CD8-positive, alpha-beta memory T cell (primary cell): ENCODE measurements around the gene PRKCB. TPM values are rescaled to one million over a fixed set of nuclear protein-coding genes. Genes with fewer than 3 reads are reported as not detected.
A peak's percentile ranks its signal among the peaks of the same experiment; 100 is the strongest.

ENCODE experiments used
- CTCF ChIA-PET: fragments of 350-600 bp; sonication (Branson Sonifier 250); formaldehyde crosslinking; loops from one replicate; lab custom pipeline; 2021; ENCODE audit warnings: antibody characterized with exemption; lab: Charles Lee
- POLR2A ChIA-PET: fragments of 350-600 bp; sonication (Branson Sonifier 250); formaldehyde crosslinking; loops from one replicate; lab custom pipeline; 2021; ENCODE audit warnings: antibody characterized with exemption; lab: Charles Lee
- DNase-seq, 5 donors: peaks; one replicate each; pipeline versions ENCODE4 v3.0.0 to v3.0.0-alpha.2; 2020 to 2022; ENCODE audit warnings: mixed read lengths in 1 of 5
- H3K27ac ChIP-seq: one replicate; pipeline ENCODE4 v1.7.0; 2013; ENCODE audit warnings: low read depth, mild to moderate bottlenecking, low read length, moderate library complexity
- H3K27me3 ChIP-seq: 2 replicates; pipeline ENCODE4 v1.7.0; 2013; ENCODE audit warnings: low read length, mild to moderate bottlenecking; ENCODE audit not compliant: insufficient read depth, poor library complexity, severe bottlenecking
- H3K36me3 ChIP-seq: 2 replicates; pipeline ENCODE4 v1.7.0; 2013; ENCODE audit warnings: mild to moderate bottlenecking, low read length, moderate library complexity; ENCODE audit not compliant: insufficient read depth
- H3K4me1 ChIP-seq: 2 replicates; pipeline ENCODE4 v1.7.0; 2013; ENCODE audit warnings: mild to moderate bottlenecking, low read length, moderate library complexity; ENCODE audit not compliant: insufficient read depth
- H3K4me3 ChIP-seq: 2 replicates; pipeline ENCODE4 v1.7.0; 2013; ENCODE audit warnings: mild to moderate bottlenecking, low read length
- H3K9me3 ChIP-seq: 2 replicates; pipeline ENCODE4 v1.7.0; 2013; ENCODE audit warnings: mild to moderate bottlenecking, low read length
- H3K27ac Mint-ChIP-seq, 8 donors: one replicate each; pipeline ENCODE4 v1.8.0; 2020 to 2021; ENCODE audit warnings: mixed read lengths in 8 of 8, mild to moderate bottlenecking in 6 of 8, inconsistent platforms in 3 of 8, moderate library complexity in 3 of 8
- H3K27me3 Mint-ChIP-seq, 2 donors: one replicate each; pipeline ENCODE4 v1.8.0; 2020 to 2021; ENCODE audit warnings: mixed read lengths in 2 of 2, mild to moderate bottlenecking in 1 of 2, moderate library complexity in 1 of 2
- H3K36me3 Mint-ChIP-seq, 3 donors: one replicate each; pipeline ENCODE4 v1.8.0; 2020 to 2021; ENCODE audit warnings: mixed read lengths in 3 of 3, inconsistent platforms in 1 of 3, mild to moderate bottlenecking in 1 of 3
- H3K4me1 Mint-ChIP-seq, 3 donors: one replicate each; pipeline ENCODE4 v1.8.0; 2020 to 2021; ENCODE audit warnings: mixed read lengths in 3 of 3, inconsistent platforms in 1 of 3, mild to moderate bottlenecking in 1 of 3
- H3K4me3 Mint-ChIP-seq, 7 donors: one replicate each; pipeline ENCODE4 v1.8.0; 2020 to 2021; ENCODE audit warnings: mixed read lengths in 7 of 7, mild to moderate bottlenecking in 6 of 7, moderate library complexity in 4 of 7, inconsistent platforms in 2 of 7
- H3K9me3 Mint-ChIP-seq, 5 donors: one replicate each; pipeline ENCODE4 v1.8.0; 2020 to 2022; ENCODE audit warnings: mixed read lengths in 5 of 5, mild to moderate bottlenecking in 3 of 5, moderate library complexity in 2 of 5, inconsistent platforms in 1 of 5
- polyA plus RNA-seq: library from polyadenylated mRNA; unstranded; fragments of 300-500 nt; fragmentation: Illumina TruSeq; gene quantifications from one replicate; pipeline ENCODE4 v1.2.3, GENCODE V29; 2021
- total RNA-seq, 2 experiments: library from RNA; stranded (reverse); gene quantifications; one replicate each; pipeline ENCODE4 v1.2.3, GENCODE V29; 2021

Gene PRKCB
- total and polyA plus RNA-seq, 3 experiments from 2014 or later = 96.5 to 136 (median 98.2) TPM

GRCh38 chr16:24130494-24131085 lies 294.8 kb downstream of the PRKCB start:
- H3K4me1 Mint-ChIP-seq = peaks cover 3 to 7% (median 5%) of the 10 kb centered on the region in 3 donors
- POLR2A ChIA-PET = interaction anchor here (0.6 kb wide), 1 partner anchor 38 kb away, joined by 10 read pairs; no protein-coding TSS in a partner anchor
- no peak overlapping the region for H3K4me3 Mint-ChIP-seq
- H3K4me1 ChIP-seq = no peaks in the 10 kb centered on the region
- H3K27me3 Mint-ChIP-seq = no peaks in the 10 kb centered on the region
- H3K36me3 Mint-ChIP-seq = peaks cover 7 to 74% (median 19%) of the 10 kb centered on the region in 3 donors
- no peak overlapping the region for H3K4me3 ChIP-seq
- peak overlapping the region in 1 of 8 donors; percentile 44 for H3K27ac Mint-ChIP-seq
- H3K36me3 ChIP-seq = peaks cover 10% of the 10 kb centered on the region
- no peak for DNase-seq
- H3K9me3 Mint-ChIP-seq = no peaks in the 10 kb centered on the region
- no peaks in the 10 kb centered on the region for H3K9me3 ChIP-seq
- no peak overlapping the region for H3K27ac ChIP-seq
- no peaks in the 10 kb centered on the region for H3K27me3 ChIP-seq
- CTCF ChIA-PET = interaction anchor here (0.6 kb wide), 1 partner anchor 235 kb away, joined by 3 read pairs; no protein-coding TSS in a partner anchor

GRCh38 chr16:24131294-24131693 lies 295.5 kb downstream of the PRKCB start:
- POLR2A ChIA-PET = no interaction called here
- H3K9me3 Mint-ChIP-seq = no peaks in the 10 kb centered on the region
- no peaks in the 10 kb centered on the region for H3K27me3 Mint-ChIP-seq
- H3K9me3 ChIP-seq = no peaks in the 10 kb centered on the region
- peaks cover 0 to 74% (median 16%) of the 10 kb centered on the region in 3 donors for H3K36me3 Mint-ChIP-seq
- H3K4me3 ChIP-seq = no peak overlapping the region
- H3K4me1 Mint-ChIP-seq = peaks cover 3 to 7% (median 5%) of the 10 kb centered on the region in 3 donors
- H3K27ac ChIP-seq = no peak overlapping the region
- no peaks in the 10 kb centered on the region for H3K27me3 ChIP-seq
- H3K4me1 ChIP-seq = no peaks in the 10 kb centered on the region
- DNase-seq = no peak
- H3K27ac Mint-ChIP-seq = no peak overlapping the region
- peaks cover 10% of the 10 kb centered on the region for H3K36me3 ChIP-seq
- no peak overlapping the region for H3K4me3 Mint-ChIP-seq
- CTCF ChIA-PET = interaction anchor here (0.6 kb wide), 1 partner anchor 236 kb away, joined by 3 read pairs; no protein-coding TSS in a partner anchor

GRCh38 chr16:24132048-24132796 lies 296.4 kb downstream of the PRKCB start:
- Histone ChIP-seq H3K4me3 (no peak overlapping the region), H3K9me3 (no peaks in the 10 kb centered on the region), H3K27ac (no peak overlapping the region), H3K27me3 (no peaks in the 10 kb centered on the region), H3K4me1 (no peaks in the 10 kb centered on the region), H3K36me3 (peaks cover 8% of the 10 kb centered on the region)
- H3K27me3 Mint-ChIP-seq = no peaks in the 10 kb centered on the region
- DNase-seq = no peak
- H3K36me3 Mint-ChIP-seq = peaks cover 0 to 72% (median 18%) of the 10 kb centered on the region in 3 donors
- peak overlapping the region in 3 of 8 donors; percentile 3 to 8 (median 8) for H3K27ac Mint-ChIP-seq
- H3K4me1 Mint-ChIP-seq = peaks cover 3 to 7% (median 5%) of the 10 kb centered on the region in 3 donors
- no peak overlapping the region for H3K4me3 Mint-ChIP-seq
- H3K9me3 Mint-ChIP-seq = no peaks in the 10 kb centered on the region
- POLR2A ChIA-PET = no interaction called here
- CTCF ChIA-PET = no interaction called here

GRCh38 chr16:24132797-24133155 lies 297.0 kb downstream of the PRKCB start:
- Mint-ChIP-seq H3K36me3 (peaks cover 0 to 72% (median 21%) of the 10 kb centered on the region in 3 donors), H3K9me3 (no peaks in the 10 kb centered on the region), H3K4me1 (peaks cover 4 to 7% (median 5%) of the 10 kb centered on the region in 3 donors), H3K27ac (peak overlapping the region in 1 of 8 donors; percentile 28), H3K27me3 (no peaks in the 10 kb centered on the region), H3K4me3 (no peak overlapping the region)
- H3K4me1 ChIP-seq = no peaks in the 10 kb centered on the region
- H3K36me3 ChIP-seq = peaks cover 5% of the 10 kb centered on the region
- ChIA-PET POLR2A (no interaction called here), CTCF (no interaction called here)
- DNase-seq = no peak
- no peaks in the 10 kb centered on the region for H3K27me3 ChIP-seq
- H3K9me3 ChIP-seq = no peaks in the 10 kb centered on the region
- H3K4me3 ChIP-seq = no peak overlapping the region
- H3K27ac ChIP-seq = no peak overlapping the region

GRCh38 chr16:24135624-24136565 lies 300.1 kb downstream of the PRKCB start:
- H3K9me3 ChIP-seq = no peaks in the 10 kb centered on the region
- no peak for DNase-seq
- H3K27ac ChIP-seq = peak overlapping the region; percentile 48
- ChIA-PET CTCF (interaction anchor here (0.6 kb wide), 1 partner anchor 88 kb away, joined by 3 read pairs; no protein-coding TSS in a partner anchor), POLR2A (no interaction called here)
- H3K36me3 ChIP-seq = no peaks in the 10 kb centered on the region
- Mint-ChIP-seq H3K4me3 (no peak overlapping the region), H3K4me1 (peaks cover 12 to 23% (median 18%) of the 10 kb centered on the region in 3 donors), H3K36me3 (peaks cover 0 to 73% (median 30%) of the 10 kb centered on the region in 3 donors), H3K27me3 (no peaks in the 10 kb centered on the region), H3K9me3 (no peaks in the 10 kb centered on the region), H3K27ac (peak overlapping the region in 4 of 8 donors; percentile 15 to 76 (median 64))
- H3K4me1 ChIP-seq = no peaks in the 10 kb centered on the region
- no peaks in the 10 kb centered on the region for H3K27me3 ChIP-seq
- no peak overlapping the region for H3K4me3 ChIP-seq

GRCh38 chr16:24138024-24138423 lies 302.2 kb downstream of the PRKCB start:
- Histone ChIP-seq H3K27me3 (no peaks in the 10 kb centered on the region), H3K4me1 (no peaks in the 10 kb centered on the region), H3K4me3 (no peak overlapping the region), H3K36me3 (no peaks in the 10 kb centered on the region), H3K9me3 (no peaks in the 10 kb centered on the region), H3K27ac (no peak overlapping the region)
- Mint-ChIP-seq H3K9me3 (no peaks in the 10 kb centered on the region), H3K27me3 (no peaks in the 10 kb centered on the region), H3K27ac (peak overlapping the region in 3 of 8 donors; percentile 3 to 68 (median 19)), H3K36me3 (peaks cover 0 to 67% (median 26%) of the 10 kb centered on the region in 3 donors), H3K4me3 (no peak overlapping the region), H3K4me1 (peaks cover 14 to 23% (median 18%) of the 10 kb centered on the region in 3 donors)
- DNase-seq = no peak
- ChIA-PET POLR2A (no interaction called here), CTCF (no interaction called here)

GRCh38 chr16:24138575-24138974 lies 302.8 kb downstream of the PRKCB start:
- peaks cover 14 to 18% (median 15%) of the 10 kb centered on the region in 3 donors for H3K4me1 Mint-ChIP-seq
- Histone ChIP-seq H3K9me3 (no peaks in the 10 kb centered on the region), H3K4me3 (no peak overlapping the region), H3K36me3 (no peaks in the 10 kb centered on the region), H3K4me1 (no peaks in the 10 kb centered on the region), H3K27ac (no peak overlapping the region), H3K27me3 (no peaks in the 10 kb centered on the region)
- ChIA-PET POLR2A (no interaction called here), CTCF (no interaction called here)
- peak overlapping the region in 1 of 8 donors; percentile 59 for H3K27ac Mint-ChIP-seq
- H3K4me3 Mint-ChIP-seq = no peak overlapping the region
- no peaks in the 10 kb centered on the region for H3K27me3 Mint-ChIP-seq
- DNase-seq = no peak
- no peaks in the 10 kb centered on the region for H3K9me3 Mint-ChIP-seq
- H3K36me3 Mint-ChIP-seq = peaks cover 0 to 66% (median 23%) of the 10 kb centered on the region in 3 donors
